Measurements from ENCODE around the gene CA9. TPM values are rescaled to one million over a fixed set of nuclear protein-coding genes. Genes with fewer than 3 reads are reported as not detected.
A peak's percentile ranks its signal among the peaks of the same experiment; 100 is the strongest.

CA9 gene
- total and polyA plus RNA-seq, 9 of the 15 experiments (the other 6 are each of a cell fraction or from before 2014, with no cell fraction given): 0.15 to 10.6 (median 0.60) TPM; not detected in 4

- TF ChIP-seq HNRNPK (IDR thresholded peaks at IDR 0.05; ENCODE audit: low read depth, low read length, poor library complexity, severe bottlenecking) (no peak), RBM22 (IDR thresholded peaks at IDR 0.05; ENCODE audit: low read depth, low read length, poor library complexity, severe bottlenecking) (no peak), E2F8 (IDR thresholded peaks at IDR 0.05; ENCODE audit: low read depth, partially characterized antibody) (no peak), NCOA6 (IDR thresholded peaks at IDR 0.05) (no peak; the same call in 1 of the 2 replicates), PHF21A (IDR thresholded peaks at IDR 0.05; ENCODE audit: borderline replicate concordance, low read depth) (no peak), RFX5 (IDR thresholded peaks at IDR 0.05; ENCODE audit: low read depth, low read length) (no peak), KAT8 (IDR thresholded peaks at IDR 0.05; ENCODE audit: low read depth) (no peak), JUNB (CRISPR knock-in tag; conservative IDR thresholded peaks at IDR 0.05) (no peak), NFIC (IDR thresholded peaks at IDR 0.05) (no peak), EP300 (IDR thresholded peaks at IDR 0.05; ENCODE audit: low read length) (no peak), MGA (IDR thresholded peaks at IDR 0.05) (peak; percentile 21; the same call in 1 of the 2 replicates), THRB (CRISPR knock-in tag; conservative IDR thresholded peaks at IDR 0.05) (no peak)
Measured at GRCh38 chr9:35646533-35647265, 27.0 kb upstream of the CA9 start (continued).

Measured in K562 (cell line).